OCI-LY7 (cell line): Measurements from ENCODE around the gene ABCA7.

Source experiments
- CTCF ChIP-seq: fragments of 200-600 bp; sonication (generic); conservative IDR thresholded peaks from 2 replicates; pipeline ENCODE4 v1.5.1; 2014; ENCODE audit warnings: mild to moderate bottlenecking, antibody characterized with exemption, low read length, moderate library complexity, mixed read lengths
- EZH2phosphoT487 ChIP-seq: fragments of 200-600 bp; sonication (generic); IDR thresholded peaks from 2 replicates; pipeline ENCODE4 v1.6.1; 2018; ENCODE audit warnings: low read depth, borderline replicate concordance, mild to moderate bottlenecking, mixed run types, antibody characterized with exemption, low read length, moderate library complexity, mixed read lengths

- TF ChIP-seq CTCF (no peak), EZH2phosphoT487 (no peak)
Measured at GRCh38 chr19:1068009-1069001, 28.4 kb downstream of the ABCA7 start.
